SKM-1 (cell line): ENCODE data around the gene PRR22.

ENCODE experiments used
- DNase-seq: peaks from one replicate; lab custom pipeline; 2025; ENCODE audit not compliant: unreplicated experiment; lab: John Stamatoyannopoulos, UW

The PRR22 gene

DNA sequence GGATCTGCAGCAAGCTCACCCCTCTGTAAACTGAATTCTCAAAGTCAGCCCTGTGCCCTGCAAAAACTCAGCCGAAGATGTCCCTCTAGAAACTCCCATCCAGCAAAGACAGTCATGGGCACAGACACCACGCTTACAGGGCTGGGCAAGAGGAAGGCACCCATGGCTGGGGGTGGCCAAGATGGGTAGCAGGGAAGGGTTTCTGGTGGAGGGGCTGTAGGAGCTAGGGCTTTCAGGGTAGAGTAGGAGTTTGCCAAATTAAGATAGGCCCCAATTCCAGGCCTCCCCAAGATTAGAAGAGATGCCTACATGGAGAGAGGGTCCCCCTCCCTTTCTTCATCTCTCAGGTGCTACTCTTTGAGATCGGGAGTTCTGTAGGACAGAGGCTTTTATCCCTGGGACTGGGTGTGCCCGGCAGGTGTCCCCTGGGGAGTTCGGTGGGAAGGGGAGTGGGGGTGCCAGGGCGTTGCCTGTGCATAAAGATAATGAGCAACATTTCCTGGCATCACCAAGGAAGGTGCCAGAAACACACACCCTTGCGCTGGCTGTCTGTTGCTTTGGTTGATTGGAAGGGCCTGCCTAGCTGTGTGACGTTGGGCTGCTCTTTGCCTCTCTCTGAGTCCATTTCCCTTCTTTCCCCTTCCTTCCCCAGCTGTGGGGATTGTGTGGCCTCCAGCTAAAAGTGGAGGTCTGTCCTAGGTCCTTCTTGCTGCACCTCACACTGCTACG lies 29.7 kb upstream of the PRR22 start:
- DNase-seq = no peak

GRCh38 chr19:5811117-5811516 lies 26.6 kb upstream of the PRR22 start:
- no peak for DNase-seq

DNA sequence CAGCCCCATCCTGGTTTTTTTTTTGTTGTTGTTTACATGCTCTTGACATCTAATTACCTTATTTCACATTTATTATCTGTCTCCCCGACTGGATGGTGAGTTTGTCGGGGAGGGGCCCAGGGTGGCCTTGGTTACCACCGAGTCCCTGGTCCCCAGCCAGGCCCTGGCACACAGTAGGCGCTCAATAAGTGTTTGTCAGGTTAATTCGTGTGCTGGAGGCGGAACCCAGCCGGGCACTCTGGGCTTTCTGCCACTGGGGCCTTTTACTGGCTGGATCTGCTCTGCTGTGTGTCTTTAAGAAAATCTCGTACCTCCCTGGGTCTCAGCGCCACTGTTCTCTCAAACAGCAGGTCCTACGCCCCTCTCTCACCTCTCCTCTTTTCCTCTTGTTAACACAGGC lies 24.9 kb upstream of the PRR22 start:
- no peak for DNase-seq

DNA sequence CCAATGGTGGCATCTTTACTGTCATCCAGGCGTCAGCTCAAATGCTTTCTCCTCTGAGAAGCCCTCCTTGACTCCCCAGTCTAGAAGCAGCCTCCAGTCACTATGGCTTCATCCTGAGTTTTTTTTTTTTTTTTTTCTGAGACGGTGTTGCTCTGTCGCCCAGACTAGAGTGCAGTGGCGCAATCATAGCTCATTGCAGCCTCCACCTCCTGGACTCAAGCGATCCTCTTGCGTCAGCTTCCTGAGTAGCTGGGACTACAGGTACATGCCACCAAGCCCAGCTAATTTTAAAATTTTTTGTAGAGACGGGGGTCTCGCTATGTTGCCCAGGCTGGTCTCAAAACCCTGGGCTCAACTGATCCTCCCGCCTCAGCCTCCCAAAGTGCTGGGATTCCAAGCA lies 24.5 kb upstream of the PRR22 start:
- peak; percentile 12 for DNase-seq

DNA sequence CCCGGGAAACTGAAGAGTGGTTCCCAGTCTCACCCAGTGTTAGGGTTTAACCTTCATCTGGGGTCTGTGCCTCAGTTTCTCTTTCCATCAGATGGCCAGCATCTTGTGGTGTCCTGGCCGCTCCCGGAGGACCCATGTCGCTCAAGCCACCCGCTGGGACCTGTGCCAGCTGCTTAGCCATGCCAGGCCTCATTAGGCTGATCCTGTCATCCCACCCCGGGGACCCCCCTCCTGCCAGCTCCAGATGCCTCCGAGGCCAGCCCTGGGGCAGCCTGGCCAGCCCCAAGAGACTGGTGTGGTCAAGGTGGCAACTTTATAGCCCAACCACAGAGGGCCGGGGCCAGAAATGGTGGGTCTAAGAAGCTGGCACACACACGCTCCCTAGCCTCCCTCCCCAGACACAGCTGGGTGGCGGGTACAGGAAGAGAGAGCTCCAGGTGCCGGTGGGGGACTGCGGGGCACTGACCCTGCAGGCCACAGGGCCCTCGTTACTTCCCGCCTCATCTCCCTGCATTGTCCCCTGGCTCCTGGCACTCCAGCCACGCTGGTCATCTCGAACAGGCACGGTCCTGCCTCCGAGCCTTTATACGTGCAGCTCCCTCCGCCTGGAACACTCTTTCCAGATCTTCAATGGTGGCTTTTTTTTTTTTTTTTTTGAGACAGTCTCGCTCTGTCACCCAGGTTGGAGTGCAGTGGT lies 23.7 kb upstream of the PRR22 start:
- no peak for DNase-seq

- DNase-seq = no peak
These were observed 22.4 kb upstream of the PRR22 start for GRCh38 chr19:5806905-5807304.

- no peak for DNase-seq
These were observed 21.6 kb upstream of the PRR22 start for GRCh38 chr19:5806133-5806489.

- peak; percentile 51 for DNase-seq
These were observed 21.1 kb upstream of the PRR22 start for GRCh38 chr19:5805462-5806132.

GRCh38 chr19:5804516-5805461 lies 20.2 kb upstream of the PRR22 start, which contains the start of gene NRTN:
TSS of gene NRTN (plus strand) at chr19:5805067. CDS start at chr19:5824166, 19,099 bp downstream.
- no peak for DNase-seq

GRCh38 chr19:5803752-5804515 lies 19.4 kb upstream of the PRR22 start:
- DNase-seq = peak; percentile 85

- DNase-seq = no peak
These were observed 18.9 kb upstream of the PRR22 start for GRCh38 chr19:5803441-5803751.

GRCh38 chr19:5801796-5802619 lies 17.5 kb upstream of the PRR22 start:
- no peak for DNase-seq

DNA sequence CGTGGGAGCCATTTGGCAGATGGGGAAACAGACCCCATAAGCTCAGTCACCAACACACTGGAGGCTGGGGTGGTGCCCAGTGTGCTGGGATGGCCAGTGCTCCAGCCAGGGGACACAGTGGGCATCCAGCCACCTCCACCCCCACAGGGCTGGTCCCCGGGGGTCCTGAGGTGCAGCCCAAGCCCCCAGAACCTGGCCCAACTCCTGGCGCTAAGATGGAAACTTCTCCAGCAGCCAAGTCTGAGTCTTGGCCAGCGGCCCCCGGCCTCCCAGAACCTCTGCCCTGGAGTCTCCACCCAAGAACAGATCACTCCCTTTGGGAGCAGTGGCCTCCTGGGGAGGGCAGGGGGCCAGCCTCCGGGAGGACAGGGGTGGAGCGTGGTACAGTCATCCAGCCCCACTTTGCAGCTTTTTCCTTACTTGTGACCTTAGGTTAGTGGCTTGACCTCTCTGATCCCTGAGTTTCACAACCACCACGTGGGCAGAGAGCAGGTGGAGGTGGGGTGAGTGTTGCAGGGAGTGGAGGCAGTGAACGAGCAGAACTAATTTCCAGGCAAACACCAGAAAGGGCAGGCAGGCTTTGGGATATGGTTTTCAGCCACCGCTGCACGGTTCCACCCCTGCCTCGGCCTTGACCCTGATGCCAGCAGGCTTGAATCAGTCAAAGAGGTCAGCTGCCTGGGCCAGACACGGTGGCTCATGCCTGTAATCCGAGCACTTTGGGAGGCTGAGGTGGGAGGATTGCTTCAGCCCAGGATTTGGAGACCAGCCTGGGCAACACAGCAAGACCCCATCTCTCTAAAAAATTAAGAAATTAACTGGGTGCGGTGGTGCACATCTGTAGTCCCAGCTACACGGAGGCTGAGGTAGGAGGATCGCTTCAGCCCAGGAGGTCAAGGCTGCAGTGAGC lies 16.1 kb upstream of the PRR22 start:
- no peak for DNase-seq

DNA sequence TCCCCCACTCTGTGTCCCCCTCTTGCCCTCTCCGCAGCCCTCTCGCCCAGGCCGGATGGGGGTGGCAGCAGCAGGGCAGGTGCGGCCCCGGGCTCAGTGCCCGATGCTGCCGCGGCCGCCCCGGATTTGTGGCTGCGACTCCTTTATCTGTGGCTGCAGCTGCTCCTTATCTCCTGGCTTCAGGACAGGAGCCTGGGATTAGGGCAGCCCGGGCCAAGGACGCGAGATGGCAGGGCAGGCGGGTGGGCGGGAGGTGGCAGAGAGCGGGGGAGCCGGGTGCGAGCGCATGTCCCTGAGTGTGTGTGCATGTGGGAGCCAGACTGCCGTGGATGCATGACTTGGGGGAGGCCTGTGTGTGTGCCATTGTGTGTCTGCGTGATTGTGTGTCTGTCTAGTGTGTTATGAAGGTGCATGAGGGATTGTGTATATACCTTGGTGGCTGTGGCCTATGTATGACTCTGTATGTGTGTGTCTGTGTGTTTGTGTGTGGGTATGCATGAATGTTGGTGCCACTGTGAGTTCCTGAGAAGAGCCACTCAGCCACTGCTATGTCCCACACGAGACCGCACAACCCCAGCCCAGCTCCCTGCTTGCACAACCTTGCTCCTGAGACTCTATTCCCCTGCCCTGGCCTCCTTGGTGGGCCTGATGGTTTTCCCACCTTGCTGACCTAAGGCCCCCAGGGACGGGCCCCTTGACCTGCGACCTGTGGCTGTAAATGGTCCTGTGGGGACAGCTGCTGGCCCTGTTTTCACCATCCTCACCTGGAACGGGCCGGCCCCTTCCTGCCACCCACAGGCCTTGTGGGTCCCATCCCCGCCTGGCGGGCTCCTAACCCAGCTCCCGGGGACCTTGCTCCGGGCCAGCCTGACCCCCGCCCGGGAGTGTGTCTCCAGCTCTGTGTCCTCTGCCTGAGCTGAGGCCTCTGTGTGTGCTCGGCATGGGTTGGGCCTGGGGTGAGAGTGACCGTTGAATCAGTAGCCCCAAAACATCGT lies 15.0 kb upstream of the PRR22 start:
- DNase-seq = no peak

- no peak for DNase-seq
These were observed 13.7 kb upstream of the PRR22 start for GRCh38 chr19:5798244-5798643.

- DNase-seq = no peak
These were observed 10.9 kb upstream of the PRR22 start for GRCh38 chr19:5795382-5795919.

GRCh38 chr19:5793188-5793587 lies 8.6 kb upstream of the PRR22 start:
- DNase-seq = no peak
